B cell (primary cell): ENCODE measurements around the gene TCF23. TPM values are rescaled to one million over a fixed set of nuclear protein-coding genes. Genes with fewer than 3 reads are reported as not detected.

Experiments used
- ATAC-seq: fragments of 200-7000 bp; cut with Tn5 transposase; one replicate; pipeline ENCODE4 v1.10.0; 2021; ENCODE audit warnings: low read depth, mild to moderate bottlenecking, moderate number of reproducible peaks, moderate library complexity
- CTCF ChIA-PET: fragments of 350-600 bp; sonication (Branson Sonifier 250); formaldehyde crosslinking; loops from one replicate; lab custom pipeline; 2021; ENCODE audit warnings: antibody characterized with exemption, inconsistent platforms; lab: Charles Lee
- POLR2A ChIA-PET: fragments of 350-600 bp; sonication (Branson Sonifier 250); formaldehyde crosslinking; loops from one replicate; lab custom pipeline; 2021; ENCODE audit warnings: antibody characterized with exemption; lab: Charles Lee
- DNase-seq: peaks from one replicate; pipeline ENCODE4 v3.0.0; 2013
- H2AFZ ChIP-seq: 2 replicates; pipeline ENCODE4 v1.6.1; 2012; ENCODE audit warnings: mild to moderate bottlenecking, low read depth, low read length; ENCODE audit not compliant: insufficient read depth, poor library complexity, severe bottlenecking
- H3K27ac ChIP-seq, 2 donors: 1 replicate in 1 of 2; 2 replicates in 1 of 2; pipeline ENCODE4 v1.5.1; 2012 to 2013; ENCODE audit warnings: low read length in 2 of 2, mild to moderate bottlenecking in 2 of 2, moderate library complexity in 1 of 2
- H3K27me3 ChIP-seq, 4 experiments: fragments of 200-600 bp in 1 of 4; sonication (generic) in 1 of 4; replicated peaks in 1 of 4; 1 replicate in 2 of 4; 2 replicates in 2 of 4; pipeline versions ENCODE4 v1.6.1 to v1.7.0; 2013 to 2016; ENCODE audit warnings: low read length in 3 of 4, mild to moderate bottlenecking in 2 of 4, mixed read lengths in 1 of 4, moderate library complexity in 1 of 4; ENCODE audit not compliant: insufficient read depth in 4 of 4, control insufficient read depth in 3 of 4; ENCODE audit errors: control extremely low read depth in 1 of 4
- H3K36me3 ChIP-seq, 2 experiments: replicated peaks in 1 of 2; 1 replicate in 1 of 2; 2 replicates in 1 of 2; pipeline versions ENCODE4 v1.6.1 to v1.7.1; 2013; ENCODE audit warnings: low read length in 1 of 2; ENCODE audit not compliant: insufficient read depth in 2 of 2, control insufficient read depth in 1 of 2; ENCODE audit errors: control extremely low read depth in 1 of 2, extremely low read depth in 1 of 2
- H3K4me1 ChIP-seq, 2 donors: fragments of 200-600 bp in 1 of 2; sonication (generic) in 1 of 2; 1 replicate in 1 of 2; 2 replicates in 1 of 2; pipeline versions ENCODE4 v1.5.1 to v1.6.1; 2013 to 2017; ENCODE audit warnings: low read length in 2 of 2; ENCODE audit not compliant: control insufficient read depth in 2 of 2, insufficient read depth in 2 of 2
- H3K4me2 ChIP-seq: replicated peaks from 2 replicates; pipeline ENCODE3; 2012; ENCODE audit warnings: mild to moderate bottlenecking, low read depth, low read length; ENCODE audit not compliant: poor library complexity, severe bottlenecking
- H3K4me3 ChIP-seq, 5 experiments: fragments of 200-600 bp in 1 of 5; sonication (generic) in 1 of 5; 1 replicate in 3 of 5; 2 replicates in 2 of 5; pipeline versions ENCODE4 v1.5.1 to v1.7.0; 2011 to 2016; ENCODE audit warnings: low read length in 4 of 5, mild to moderate bottlenecking in 4 of 5, low read depth in 2 of 5, control low read depth in 1 of 5, moderate library complexity in 1 of 5; ENCODE audit not compliant: insufficient read depth in 1 of 5; ENCODE audit errors: control extremely low read depth in 1 of 5, extremely low read depth in 1 of 5
- H3K79me2 ChIP-seq: fragments of 200-600 bp; sonication (generic); one replicate; pipeline ENCODE4 v1.6.0; 2016; ENCODE audit warnings: low read length; ENCODE audit not compliant: control insufficient read depth, insufficient read depth
- H3K9ac ChIP-seq: fragments of 200-600 bp; sonication (generic); 2 replicates; pipeline ENCODE4 v1.6.1; 2017; ENCODE audit warnings: mild to moderate bottlenecking, low read length, moderate library complexity
- H3K9me3 ChIP-seq, 3 donors: one replicate each; pipeline versions ENCODE4 v1.6.1 to v1.7.1; 2013; ENCODE audit warnings: low read length in 2 of 3; ENCODE audit not compliant: control insufficient read depth in 2 of 3, insufficient read depth in 1 of 3; ENCODE audit errors: control extremely low read depth in 1 of 3
- H4K20me1 ChIP-seq: 2 replicates; pipeline ENCODE4 v1.6.0; 2012; ENCODE audit warnings: mild to moderate bottlenecking, low read length; ENCODE audit not compliant: insufficient read depth, control insufficient read depth, poor library complexity, severe bottlenecking
- H3K27ac Mint-ChIP-seq: one replicate; pipeline ENCODE4 v1.8.0; 2021; ENCODE audit warnings: mixed read lengths
- H3K27me3 Mint-ChIP-seq: one replicate; pipeline ENCODE4 v1.8.0; 2021; ENCODE audit warnings: mixed read lengths
- H3K4me1 Mint-ChIP-seq: one replicate; pipeline ENCODE4 v1.8.0; 2021; ENCODE audit warnings: mixed read lengths
- H3K4me3 Mint-ChIP-seq: one replicate; pipeline ENCODE4 v1.8.0; 2021; ENCODE audit warnings: mixed read lengths
- H3K9me3 Mint-ChIP-seq: one replicate; pipeline ENCODE4 v1.8.0; 2022; ENCODE audit warnings: mixed read lengths; ENCODE audit not compliant: insufficient read depth
- EZH2 ChIP-seq: IDR thresholded peaks from 2 replicates; pipeline ENCODE4 v1.6.1; 2012; ENCODE audit warnings: borderline replicate concordance, low read depth, mild to moderate bottlenecking, moderate library complexity, low read length; ENCODE audit not compliant: insufficient read depth, poor library complexity, severe bottlenecking
- WGBS: methylation state at CpG from one replicate; pipeline ENCODE4 v1.1.5; 2013; ENCODE audit warnings: missing lambda C conversion rate; ENCODE audit not compliant: insufficient coverage; 5-methylcytosine and 5-hydroxymethylcytosine counted together
- intact Hi-C: fragments of 100-400 bp; cut with micrococcal nuclease; formaldehyde crosslinking; loops from one replicate; pipeline ENCODE4 v1.10.0; 2022
- polyA plus RNA-seq: library from polyadenylated mRNA; depleted of rRNA; stranded (reverse); fragments of >200 nt; gene quantifications from 2 replicates; pipeline ENCODE4 v1.2.3, GENCODE V29; 2012
- total RNA-seq, 2 donors: library from RNA; stranded (reverse); fragments of 120-200 nt in 1 of 2; gene quantifications; 1 replicate in 1 of 2; 2 replicates in 1 of 2; pipeline versions ENCODE4 v1.2.3 to v1.2.4, GENCODE V29; 2013 to 2022
- TF ChIP-seq, protein P1 (sequence below): fragments of 200-600 bp; IDR thresholded peaks from one replicate; pipeline ENCODE4 v1.8.0; 2022; ENCODE audit warnings: antibody characterized with exemption, mild to moderate bottlenecking

Gene TCF23
- total and polyA plus RNA-seq, 2 donors (not counting 1 experiment from before 2014, with no cell fraction given): 0.10 TPM; not detected in 1

DNA sequence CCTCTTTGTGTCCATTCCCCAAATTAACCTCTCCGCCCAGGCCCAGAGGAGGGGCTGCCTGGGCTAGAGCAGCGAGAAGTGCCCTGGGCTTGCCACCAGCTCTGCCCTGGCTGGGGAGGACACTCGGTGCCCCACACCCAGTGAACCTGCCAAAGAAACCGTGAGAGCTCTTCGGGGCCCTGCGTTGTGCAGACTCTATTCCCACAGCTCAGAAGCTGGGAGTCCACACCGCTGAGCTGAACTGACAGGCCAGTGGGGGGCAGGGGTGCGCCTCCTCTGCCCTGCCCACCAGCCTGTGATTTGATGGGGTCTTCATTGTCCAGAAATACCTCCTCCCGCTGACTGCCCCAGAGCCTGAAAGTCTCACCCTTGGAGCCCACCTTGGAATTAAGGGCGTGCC lies 48.8 kb upstream of the TCF23 start:
- Histone ChIP-seq H3K9ac (no peak overlapping the region), H3K4me2 (no peak overlapping the region), H2AFZ (no peak overlapping the region), H3K27me3 (no peaks in the 10 kb centered on the region), H3K4me1 (peaks cover 6 to 9% of the 10 kb centered on the region in 2 donors), H3K36me3 (no peaks in the 10 kb centered on the region), H3K9me3 (no peaks in the 10 kb centered on the region), H3K4me3 (no peak overlapping the region), H3K79me2 (no peaks in the 10 kb centered on the region), H4K20me1 (no peaks in the 10 kb centered on the region), H3K27ac (no peak overlapping the region)
- POLR2A ChIA-PET: no interaction called here
- intact Hi-C loops: no loop called here
- H3K4me1 Mint-ChIP-seq: peaks cover 11% of the 10 kb centered on the region
- 94% methylated on average over 10 of the region's 10 CpGs for WGBS
- CTCF ChIA-PET: interaction anchor here (1.0 to 8.8 kb wide), 6 partner anchors 12 to 204 kb away, joined by 3 to 143 read pairs (median 26); partner anchors contain the start of genes CAD and TRIM54
- no peaks in the 10 kb centered on the region for H3K9me3 Mint-ChIP-seq
- no peak for ATAC-seq
- H3K4me3 Mint-ChIP-seq: no peak overlapping the region
- TF ChIP-seq, protein P1, sequence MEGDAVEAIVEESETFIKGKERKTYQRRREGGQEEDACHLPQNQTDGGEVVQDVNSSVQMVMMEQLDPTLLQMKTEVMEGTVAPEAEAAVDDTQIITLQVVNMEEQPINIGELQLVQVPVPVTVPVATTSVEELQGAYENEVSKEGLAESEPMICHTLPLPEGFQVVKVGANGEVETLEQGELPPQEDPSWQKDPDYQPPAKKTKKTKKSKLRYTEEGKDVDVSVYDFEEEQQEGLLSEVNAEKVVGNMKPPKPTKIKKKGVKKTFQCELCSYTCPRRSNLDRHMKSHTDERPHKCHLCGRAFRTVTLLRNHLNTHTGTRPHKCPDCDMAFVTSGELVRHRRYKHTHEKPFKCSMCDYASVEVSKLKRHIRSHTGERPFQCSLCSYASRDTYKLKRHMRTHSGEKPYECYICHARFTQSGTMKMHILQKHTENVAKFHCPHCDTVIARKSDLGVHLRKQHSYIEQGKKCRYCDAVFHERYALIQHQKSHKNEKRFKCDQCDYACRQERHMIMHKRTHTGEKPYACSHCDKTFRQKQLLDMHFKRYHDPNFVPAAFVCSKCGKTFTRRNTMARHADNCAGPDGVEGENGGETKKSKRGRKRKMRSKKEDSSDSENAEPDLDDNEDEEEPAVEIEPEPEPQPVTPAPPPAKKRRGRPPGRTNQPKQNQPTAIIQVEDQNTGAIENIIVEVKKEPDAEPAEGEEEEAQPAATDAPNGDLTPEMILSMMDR: no peak
- TF ChIP-seq EZH2: no peak
- H3K27me3 Mint-ChIP-seq: peaks cover 4% of the 10 kb centered on the region
- no peak overlapping the region for H3K27ac Mint-ChIP-seq
- no peak for DNase-seq

- H3K4me2 ChIP-seq: no peak overlapping the region
- CTCF ChIA-PET: interaction anchor here (1.0 to 8.8 kb wide), 2 partner anchors 11 to 178 kb away, joined by 4 to 143 read pairs; partner anchors contain the start of gene TRIM54
- ATAC-seq: no peak
Measured at GRCh38 chr2:27102329-27102728, 46.5 kb upstream of the TCF23 start.

More at GRCh38 chr2:27102329-27102728, 46.5 kb upstream of the TCF23 start:
- Histone ChIP-seq H4K20me1 (no peaks in the 10 kb centered on the region), H3K79me2 (no peaks in the 10 kb centered on the region), H3K9me3 (no peaks in the 10 kb centered on the region), H2AFZ (no peak overlapping the region), H3K27ac (no peak overlapping the region), H3K36me3 (no peaks in the 10 kb centered on the region), H3K4me1 (no peaks in the 10 kb centered on the region), H3K9ac (no peak overlapping the region), H3K27me3 (no peaks in the 10 kb centered on the region), H3K4me3 (no peak overlapping the region)
- H3K4me1 Mint-ChIP-seq: no peaks in the 10 kb centered on the region
- intact Hi-C loops: no loop called here
- DNase-seq: no peak
- TF ChIP-seq EZH2: no peak
- TF ChIP-seq, protein P1: no peak
- WGBS: 100% methylated on average over 2 of the region's 5 CpGs
- POLR2A ChIA-PET: interaction anchor here (0.6 kb wide), 1 partner anchor 24 kb away, joined by 6 read pairs; no protein-coding TSS in a partner anchor
- no peak overlapping the region for H3K27ac Mint-ChIP-seq
- no peak overlapping the region for H3K4me3 Mint-ChIP-seq
- H3K9me3 Mint-ChIP-seq: no peaks in the 10 kb centered on the region
- peaks cover 7% of the 10 kb centered on the region for H3K27me3 Mint-ChIP-seq
